Mesenteric fat pad (tissue), 1 donor: Measurements from ENCODE around the gene POLR2I. TPM values are rescaled to one million over a fixed set of nuclear protein-coding genes. Genes with fewer than 3 reads are reported as not detected.
"Not testable (repeated sequence)": the region's sequence is repeated elsewhere in the genome, so short reads cannot be mapped to it uniquely, and the experiment has no call there.

Source experiments
- DNase-seq: peaks from one replicate; pipeline ENCODE4 v3.0.0-alpha.2; 2020; ENCODE audit warnings: low spot score
- total RNA-seq: library from RNA; stranded (reverse); fragmentation: NEBNext Ultra II Directional; extraction: Animal tissue kit (Norgen Biotek cat#: 25700); gene quantifications from one replicate; pipeline ENCODE4 v1.2.1, GENCODE V29; 2021
- donor health status: DM: yes; HTN: yes; CAD: no.

Gene POLR2I
- total RNA-seq, 1 donor from 2014 or later: 63.6 TPM

GRCh38 chr19:36136964-36137686 is 22.4 kb upstream of the POLR2I start:
- no peak for DNase-seq

- DNase-seq: not testable (repeated sequence)
These were observed 20.2 kb upstream of the POLR2I start for GRCh38 chr19:36134867-36135266.

GRCh38 chr19:36131221-36131620 is 16.5 kb upstream of the POLR2I start:
- DNase-seq: not testable (repeated sequence)

- no peak for DNase-seq
These were observed 13.7 kb upstream of the POLR2I start for GRCh38 chr19:36128392-36128736.

GRCh38 chr19:36125557-36125956 is 10.9 kb upstream of the POLR2I start:
- no peak for DNase-seq

- DNase-seq: no peak
These were observed 6.9 kb upstream of the POLR2I start for GRCh38 chr19:36121486-36122124.

- no peak for DNase-seq
These were observed 6.3 kb upstream of the POLR2I start for GRCh38 chr19:36120984-36121358.

- no peak for DNase-seq
These were observed 5.7 kb upstream of the POLR2I start for GRCh38 chr19:36120092-36120983.

GRCh38 chr19:36116344-36116637 is 1.6 kb upstream of the POLR2I start:
- DNase-seq: no peak

GRCh38 chr19:36115453-36116343 is 1.0 kb upstream of the POLR2I start, which contains the start of gene TBCB:
Gene TBCB (plus strand): TSS chr19:36115468. CDS start chr19:36115561, 93 bp downstream.
- DNase-seq: peak; percentile 95

- no peak for DNase-seq
These were observed 568 bp downstream of the POLR2I start for GRCh38 chr19:36113894-36114720.

GRCh38 chr19:36113425-36113824 is 1.2 kb downstream of the POLR2I start:
- no peak for DNase-seq

GRCh38 chr19:36112678-36113077 is 2.0 kb downstream of the POLR2I start:
- no peak for DNase-seq

GRCh38 chr19:36111200-36111539 is 3.5 kb downstream of the POLR2I start:
- no peak for DNase-seq

GRCh38 chr19:36110487-36111199 is 4.0 kb downstream of the POLR2I start, which contains the start of gene OVOL3:
Gene OVOL3 (plus strand): TSS chr19:36111143. CDS start chr19:36111203, 60 bp downstream.
- DNase-seq: no peak

GRCh38 chr19:36108684-36109083 is 6.0 kb downstream of the POLR2I start:
- no peak for DNase-seq

- no peak for DNase-seq
These were observed 7.7 kb downstream of the POLR2I start for GRCh38 chr19:36106991-36107390.

- DNase-seq: no peak
These were observed 8.2 kb downstream of the POLR2I start for GRCh38 chr19:36106441-36106840.

- DNase-seq: no peak
These were observed 10.7 kb downstream of the POLR2I start for GRCh38 chr19:36103842-36104552.
